Stimulated activated CD8-positive, alpha-beta memory T cell treated with anti-CD3 and anti-CD28 coated beads, Interleukin-2, amount 100 ng/mL, for 1 hour (primary cell): ENCODE results near the gene DDX6.
"Not testable (repeated sequence)": the region's sequence is repeated elsewhere in the genome, so short reads cannot be mapped to it uniquely, and the experiment has no call there.

Source experiments
- DNase-seq, 2 donors: peaks; one replicate each; pipeline ENCODE4 v3.0.0-alpha.2; 2020; ENCODE audit warnings: low read depth in 2 of 2

DDX6 gene

DNA sequence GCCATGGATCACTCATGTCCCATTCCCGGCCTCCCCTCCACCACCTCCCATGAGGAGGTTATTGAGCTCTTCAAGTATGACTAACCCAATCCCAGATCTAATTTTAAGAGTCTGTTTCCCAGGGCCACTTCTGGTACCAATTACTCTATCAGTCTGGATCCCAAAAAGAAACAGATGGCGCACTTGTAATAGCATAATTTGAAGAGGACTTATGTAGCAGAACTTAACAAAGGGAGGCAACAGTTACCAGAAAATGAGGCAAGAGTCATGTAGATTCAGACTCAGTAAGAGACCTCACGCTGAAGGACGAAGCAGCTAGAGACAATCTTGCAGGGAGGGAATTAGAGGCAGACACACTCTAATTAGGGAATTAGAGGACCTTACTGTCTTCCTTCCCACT lies 46.9 kb downstream of the DDX6 start:
- DNase-seq = no peak

DNA sequence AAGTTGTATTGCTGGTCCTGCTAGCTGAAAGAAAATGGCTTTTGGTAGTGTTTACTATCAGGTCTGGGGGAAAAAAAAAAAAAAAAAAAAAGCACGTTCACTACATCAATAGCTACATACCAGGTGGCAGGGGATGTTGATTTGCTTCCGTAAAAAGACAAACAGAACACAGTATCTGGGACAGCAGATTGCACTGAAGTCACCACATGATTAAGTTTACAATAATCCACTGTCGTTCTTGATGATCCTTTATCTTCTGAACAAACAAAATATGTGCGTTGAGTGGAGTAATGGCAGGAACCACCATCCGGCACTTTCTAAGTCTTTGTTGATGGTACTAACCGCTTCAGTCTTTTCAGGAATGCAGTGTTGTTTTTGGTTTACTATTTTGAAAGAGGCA lies 48.7 kb downstream of the DDX6 start:
- DNase-seq = no peak

GRCh38 chr11:118740892-118741291 lies 50.1 kb downstream of the DDX6 start:
- no peak for DNase-seq

GRCh38 chr11:118735203-118735602 lies 55.8 kb downstream of the DDX6 start:
- DNase-seq = no peak

- DNase-seq = no peak
Observed at GRCh38 chr11:118734031-118734430, 56.9 kb downstream of the DDX6 start.

- DNase-seq = not testable (repeated sequence)
Observed at GRCh38 chr11:118729753-118730152, 61.2 kb downstream of the DDX6 start.

DNA sequence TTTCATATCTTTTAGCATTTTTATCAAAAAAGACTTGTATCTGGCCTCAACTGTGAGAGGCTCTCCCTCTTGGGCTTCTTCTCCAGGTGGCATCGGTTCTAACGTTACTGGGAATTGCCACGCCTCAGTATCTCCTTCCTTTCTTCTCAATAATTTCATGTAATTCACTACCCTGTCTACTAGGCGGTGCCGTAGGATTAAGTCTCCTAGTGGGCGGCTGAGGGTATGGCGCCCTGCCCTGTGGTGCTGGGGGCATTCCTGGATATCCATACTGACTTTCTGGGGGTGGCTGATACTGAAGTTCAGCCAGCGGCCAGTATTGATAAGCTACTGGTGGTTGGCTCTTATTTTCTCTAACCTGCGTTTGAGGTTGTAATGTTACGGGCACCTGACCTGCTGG lies 62.9 kb downstream of the DDX6 start:
- DNase-seq = not testable (repeated sequence)

DNA sequence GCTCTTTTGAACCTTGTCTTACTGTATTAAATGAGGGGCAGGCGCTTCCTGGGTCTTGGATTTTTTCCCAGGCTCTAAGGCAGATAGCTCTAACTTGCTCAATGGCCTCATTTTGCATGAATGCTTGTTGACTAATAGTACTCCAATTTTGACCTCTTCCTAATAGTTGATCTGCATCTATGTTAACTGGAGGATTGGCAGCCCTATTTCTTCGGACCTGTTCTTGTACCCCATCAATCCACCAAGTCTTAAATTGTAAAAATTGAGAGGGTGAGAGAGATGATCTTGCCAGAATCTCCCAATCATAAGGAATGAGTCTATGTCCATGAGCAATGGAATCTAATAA lies 63.3 kb downstream of the DDX6 start:
- DNase-seq = not testable (repeated sequence)

DNA sequence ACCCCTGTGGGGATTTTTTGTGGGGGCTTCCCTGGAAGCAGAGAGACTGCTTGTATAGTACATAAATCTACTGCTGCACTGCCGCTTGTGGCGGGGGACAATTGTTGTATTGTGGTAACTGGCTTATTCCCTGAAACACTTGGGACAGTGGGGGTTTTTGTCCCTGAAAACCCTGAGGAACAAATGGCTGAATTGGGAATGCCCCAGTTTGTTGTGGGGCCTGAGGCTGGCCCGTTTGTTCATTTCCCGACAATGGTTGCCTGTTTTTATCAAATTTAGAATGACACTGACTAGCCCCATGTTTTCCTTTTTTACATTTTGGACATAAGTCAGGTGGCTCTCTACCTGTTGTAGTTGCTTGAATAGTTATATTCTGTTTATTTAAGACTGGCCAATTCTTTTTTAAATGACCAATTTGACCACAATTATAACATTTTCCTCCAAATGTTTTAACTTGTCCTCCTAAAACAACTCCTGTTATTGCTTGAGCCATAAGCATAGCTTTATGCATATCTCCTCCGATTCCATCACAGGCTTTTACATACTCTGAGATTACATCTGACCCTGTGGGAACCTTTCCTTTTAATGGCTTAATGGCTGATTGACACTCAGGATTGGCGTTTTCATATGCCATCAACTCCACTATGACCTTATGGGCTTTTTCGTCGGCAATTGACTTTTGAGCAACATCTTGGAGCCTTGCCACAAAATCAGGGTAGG lies 63.8 kb downstream of the DDX6 start:
- DNase-seq = not testable (repeated sequence)

DNA sequence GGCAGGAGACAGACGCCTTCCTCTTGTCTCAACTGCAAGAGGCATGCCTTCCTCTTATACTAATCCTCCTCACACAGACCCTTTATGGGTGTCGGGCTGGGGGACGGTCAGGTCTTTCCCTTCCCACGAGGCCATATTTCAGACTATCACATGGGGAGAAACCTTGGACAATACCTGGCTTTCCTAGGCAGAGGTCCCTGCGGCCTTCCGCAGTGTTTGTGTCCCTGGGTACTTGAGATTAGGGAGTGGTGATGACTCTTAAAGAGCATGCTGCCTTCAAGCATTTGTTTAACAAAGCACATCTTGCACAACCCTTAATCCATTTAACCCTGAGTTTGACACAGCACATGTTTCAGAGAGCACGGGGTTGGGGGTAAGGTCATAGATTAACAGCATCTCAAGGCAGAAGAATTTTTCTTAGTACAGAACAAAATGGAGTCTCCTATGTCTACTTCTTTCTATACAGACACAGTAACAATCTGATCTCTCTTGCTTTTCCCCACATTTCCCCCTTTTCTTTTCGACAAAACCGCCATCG lies 69.4 kb downstream of the DDX6 start:
- DNase-seq = not testable (repeated sequence)

GRCh38 chr11:118720740-118721139 lies 70.2 kb downstream of the DDX6 start:
- DNase-seq = not testable (repeated sequence)

GRCh38 chr11:118720078-118720477 lies 70.9 kb downstream of the DDX6 start:
- not testable (repeated sequence) for DNase-seq

GRCh38 chr11:118718562-118718961 lies 72.4 kb downstream of the DDX6 start:
- not testable (repeated sequence) for DNase-seq

- not testable (repeated sequence) for DNase-seq
Observed at GRCh38 chr11:118717733-118718132, 73.2 kb downstream of the DDX6 start.

DNA sequence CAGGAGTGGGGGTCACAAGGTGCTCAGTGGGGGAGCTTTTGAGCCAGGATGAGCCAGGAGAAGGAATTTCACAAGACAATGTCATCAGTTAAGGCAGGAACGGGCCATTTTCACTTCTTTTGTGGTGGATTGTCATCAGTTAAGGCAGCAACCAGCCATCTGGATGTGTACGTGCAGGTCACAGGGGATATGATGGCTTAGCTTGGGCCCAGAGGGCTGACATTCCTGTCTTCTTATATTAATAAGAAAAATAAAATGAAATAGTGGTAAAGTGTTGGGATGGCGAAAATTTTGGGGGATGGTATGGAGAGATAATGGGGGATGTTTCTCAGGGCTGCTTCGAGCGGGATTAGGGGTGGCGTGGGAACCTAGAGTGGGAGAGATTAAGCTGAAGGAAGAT lies 73.7 kb downstream of the DDX6 start:
- DNase-seq = not testable (repeated sequence)

DNA sequence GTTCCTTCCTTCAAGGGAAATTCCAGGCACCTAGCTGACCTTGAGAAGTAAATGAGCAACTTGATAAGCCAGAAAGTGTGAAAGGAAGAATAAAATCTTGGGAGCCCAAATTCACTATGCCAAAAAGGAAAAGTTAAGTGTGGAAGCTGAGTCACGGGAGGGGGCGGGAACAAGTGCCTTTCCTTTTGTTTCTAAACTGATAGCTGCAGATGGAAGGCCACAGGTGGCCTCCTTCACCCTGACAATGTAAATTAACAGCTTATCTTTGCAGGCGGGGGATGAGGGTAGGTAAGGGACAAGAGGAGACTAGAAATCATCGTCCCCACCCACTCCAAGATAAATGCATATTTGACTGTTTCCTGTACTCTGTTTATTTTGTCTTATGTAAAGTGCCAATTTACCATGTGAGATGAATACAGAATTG lies 75.1 kb downstream of the DDX6 start:
- DNase-seq = no peak

DNA sequence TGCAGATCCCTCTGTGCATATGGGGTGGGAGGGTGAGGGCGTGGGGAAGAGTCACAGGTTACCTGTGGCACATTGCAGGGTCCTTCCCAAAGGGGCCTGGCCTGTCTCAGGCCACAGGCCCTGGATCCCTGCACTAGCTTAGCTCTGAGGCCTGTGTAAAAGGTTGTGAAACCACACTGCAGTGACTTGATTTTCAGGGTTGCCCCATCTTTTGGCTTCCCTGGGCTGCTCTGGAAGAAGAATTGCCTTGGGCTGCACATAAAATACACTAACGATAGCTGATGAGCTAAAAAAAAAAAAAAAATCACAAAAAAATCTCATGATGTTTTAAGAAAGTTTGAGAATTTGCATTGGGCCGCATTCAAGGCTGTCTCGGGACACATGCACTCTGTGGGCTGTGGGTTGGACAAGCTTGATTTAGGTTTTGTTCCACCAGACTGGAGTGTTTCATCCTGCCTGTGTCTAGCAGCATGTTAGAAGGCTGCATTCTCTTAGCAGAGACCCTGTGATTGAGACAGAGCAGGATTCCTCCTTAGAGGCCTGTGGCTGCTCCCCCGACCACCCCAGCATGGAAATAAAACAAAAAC lies 75.6 kb downstream of the DDX6 start:
- no peak for DNase-seq

DNA sequence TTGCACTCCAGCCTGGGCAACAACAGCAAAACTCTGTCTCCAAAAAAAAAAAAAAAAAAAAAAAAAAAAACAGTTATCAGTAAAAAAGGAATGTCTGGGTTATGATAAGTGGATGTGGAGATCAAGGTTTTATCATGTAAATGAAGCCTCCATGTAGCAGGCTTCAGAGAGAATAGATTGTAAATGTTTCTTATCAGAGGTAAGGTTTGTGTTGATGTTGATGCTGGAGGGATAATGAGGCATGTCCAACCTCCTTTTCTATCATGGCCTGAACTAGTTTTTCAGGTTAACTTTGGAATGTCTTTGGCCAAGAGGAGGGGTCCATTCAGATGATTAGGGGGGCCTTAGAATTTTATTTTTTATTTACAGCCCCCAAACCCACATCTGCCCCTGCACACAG lies 76.1 kb downstream of the DDX6 start:
- no peak for DNase-seq

DNA sequence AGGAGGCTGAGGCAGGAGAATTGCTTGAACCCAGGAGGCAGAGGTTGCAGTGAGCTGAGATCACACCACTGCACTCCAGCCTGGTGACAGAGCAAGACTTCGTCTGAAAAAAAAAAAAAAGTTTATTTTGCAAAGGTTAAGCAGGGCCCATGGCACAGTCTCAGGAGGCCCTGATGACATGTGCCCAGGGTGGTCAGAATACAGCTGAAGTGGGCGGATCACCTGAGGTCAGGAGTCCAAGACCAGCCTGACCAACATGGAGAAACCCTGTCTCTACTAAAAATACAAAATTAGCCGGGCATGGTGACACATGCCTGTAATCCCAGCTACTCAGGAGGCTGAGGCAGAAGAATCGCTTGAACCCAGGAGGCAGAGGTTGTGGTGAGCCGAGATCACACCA lies 76.5 kb downstream of the DDX6 start:
- not testable (repeated sequence) for DNase-seq

GRCh38 chr11:118708296-118708695 lies 82.7 kb downstream of the DDX6 start:
- no peak for DNase-seq

GRCh38 chr11:118706546-118706825 lies 84.5 kb downstream of the DDX6 start:
- DNase-seq = no peak

GRCh38 chr11:118705791-118706545 lies 85.0 kb downstream of the DDX6 start:
- no peak for DNase-seq
